ENCODE measurements around the gene KIRREL2. TPM values are rescaled to one million over a fixed set of nuclear protein-coding genes. Genes with fewer than 3 reads are reported as not detected.
A peak's percentile ranks its signal among the peaks of the same experiment; 100 is the strongest.

Gene KIRREL2
- total and polyA plus RNA-seq, 9 of the 15 experiments (the other 6 are each of a cell fraction or from before 2014, with no cell fraction given): 0.01 to 0.12 (median 0.09) TPM; not detected in 4

DNA sequence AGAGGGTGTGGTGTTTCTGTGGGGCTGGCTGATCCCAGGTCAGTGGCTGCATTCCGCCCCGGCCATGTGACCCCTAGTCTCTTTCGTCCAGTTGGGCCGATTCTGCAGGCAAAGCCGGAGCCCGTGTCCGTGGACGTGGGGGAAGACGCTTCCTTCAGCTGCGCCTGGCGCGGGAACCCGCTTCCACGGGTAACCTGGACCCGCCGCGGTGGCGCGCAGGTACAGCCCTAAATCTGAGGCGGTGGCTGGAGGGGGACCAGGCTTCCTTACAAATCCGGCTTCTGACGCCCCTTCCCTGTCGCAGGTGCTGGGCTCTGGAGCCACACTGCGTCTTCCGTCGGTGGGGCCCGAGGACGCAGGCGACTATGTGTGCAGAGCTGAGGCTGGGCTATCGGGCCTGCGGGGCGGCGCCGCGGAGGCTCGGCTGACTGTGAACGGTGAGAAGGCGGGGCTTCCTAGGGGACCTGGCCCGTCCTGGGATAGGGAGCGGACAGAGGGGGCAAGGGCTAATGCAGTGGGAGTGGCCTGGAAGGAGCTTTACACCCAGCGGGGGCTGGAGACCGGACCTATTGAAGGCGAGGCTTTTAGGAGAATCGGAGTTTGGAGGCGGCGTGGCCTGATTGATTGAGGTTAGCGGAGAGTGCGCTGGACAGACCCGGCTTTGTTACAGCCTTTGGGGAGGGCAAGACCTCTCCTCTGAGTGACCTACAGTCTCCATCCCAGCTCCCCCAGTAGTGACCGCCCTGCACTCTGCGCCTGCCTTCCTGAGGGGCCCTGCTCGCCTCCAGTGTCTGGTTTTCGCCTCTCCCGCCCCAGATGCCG lies 4.3 kb downstream of the KIRREL2 start (continued):
- 0 out of 2 replicates have a peak, but pooled peaks have one; percentile 24 for TF ChIP-seq ATF7 (IDR thresholded peaks at IDR 0.05)

DNA sequence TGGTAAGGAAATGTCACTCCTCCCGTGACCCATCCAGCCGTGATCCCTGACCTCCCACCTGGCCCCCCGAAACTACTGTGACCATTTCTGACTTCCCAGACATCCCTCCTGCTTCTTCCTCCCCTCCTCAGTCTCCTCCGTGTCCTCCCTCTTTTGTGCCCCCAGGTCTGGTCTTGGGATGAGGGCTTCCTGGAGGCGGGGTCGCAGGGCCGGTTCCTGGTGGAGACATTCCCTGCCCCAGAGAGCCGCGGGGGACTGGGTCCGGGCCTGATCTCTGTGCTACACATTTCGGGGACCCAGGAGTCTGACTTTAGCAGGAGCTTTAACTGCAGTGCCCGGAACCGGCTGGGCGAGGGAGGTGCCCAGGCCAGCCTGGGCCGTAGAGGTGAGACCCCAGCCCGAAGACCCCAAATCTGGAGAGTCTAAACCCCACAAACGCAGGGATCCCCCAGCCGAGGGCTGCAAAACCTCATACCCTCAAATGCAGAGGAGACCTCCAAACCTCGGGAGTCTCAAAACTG lies 5.0 kb downstream of the KIRREL2 start:
- H2AFZ ChIP-seq (ENCODE audit: low read depth, low read length): peak overlapping the region; percentile 47; the same call in 1 of the 2 replicates
- 33% methylated on average over 13 of the region's 19 CpGs for WGBS (ENCODE audit: insufficient coverage, low coverage, missing lambda C conversion rate)
- peaks cover 7 to 41% of the 10 kb centered on the region in 2 experiments; a peak in 3 of 5 replicates for H3K4me1 ChIP-seq (replicated peaks in 1 of 2; ENCODE audit: control insufficient read depth in 2 of 2, insufficient read depth in 2 of 2, low read length in 2 of 2)
- peak overlapping the region in 1 of 2 experiments; percentile 66; a peak in 1 of 4 replicates for H3K9ac ChIP-seq (ENCODE audit: insufficient read depth in 1 of 2, low read depth in 2 of 2, low read length in 2 of 2)
- H3K36me3 ChIP-seq (ENCODE audit: control insufficient read depth, insufficient read depth, low read length): no peaks in the 10 kb centered on the region
- no peaks in the 10 kb centered on the region for H4K20me1 ChIP-seq (replicated peaks; ENCODE audit: control insufficient read depth, insufficient read depth, low read length)
- no peaks in the 10 kb centered on the region for H3K9me1 ChIP-seq (ENCODE audit: control insufficient read depth, insufficient read depth, low read length)
- in situ Hi-C loops (cut with MboI) (no loop called here), intact Hi-C loops (cut with micrococcal nuclease) (no loop called here)
- ChIA-PET POLR2A (interaction anchor here (1.9 kb wide), 1 partner anchor 13 kb away, joined by 7 read pairs; no protein-coding TSS in a partner anchor), CTCF (ENCODE audit: low intra/inter-chr PET ratio) (no interaction called here)
- no peak overlapping the region for H3K27ac ChIP-seq (ENCODE audit: extremely low read depth, low read depth, low read length)
- peak overlapping the region; percentile 21; the same call in 1 of the 2 replicates for H3K4me2 ChIP-seq (ENCODE audit: insufficient read depth, low read length)
- BruUV-seq (replicated peaks): no TSS peak
- DNase-seq (ENCODE audit: extremely low read depth in 1 of 4, low spot score in 3 of 4): no peak
- no peak for FAIRE-seq
- no peak overlapping the region for H3K4me3 ChIP-seq
- no peak for ATAC-seq
- TF ChIP-seq ZFP36 (IDR thresholded peaks at IDR 0.05; ENCODE audit: low read depth, low read length, partially characterized antibody) (peak; percentile 49), ZNF347 (CRISPR knock-in tag; IDR thresholded peaks at IDR 0.05; ENCODE audit: low read depth) (no peak)
- H3K27me3 ChIP-seq (ENCODE audit: control insufficient read depth in 2 of 2, insufficient read depth in 2 of 2, low read length in 2 of 2): peaks cover 6 to 34% of the 10 kb centered on the region in 2 experiments; a peak in 3 of 5 replicates
- H3K9me3 ChIP-seq (replicated peaks; ENCODE audit: control insufficient read depth, insufficient read depth, low read depth, low read length): peaks cover 5% of the 10 kb centered on the region; the same call in 1 of the 2 replicates
- no peaks in the 10 kb centered on the region for H3K79me2 ChIP-seq (ENCODE audit: control insufficient read depth, insufficient read depth, low read length)
